ENCODE results near the gene PRRT1. TPM values are rescaled to one million over a fixed set of nuclear protein-coding genes. Genes with fewer than 3 reads are reported as not detected.
A peak's percentile ranks its signal among the peaks of the same experiment; 100 is the strongest.

Gene PRRT1
- total RNA-seq, 2 experiments from 2014 or later, result 1.4 to 1.5 TPM

GRCh38 chr6:32170294-32170693, 18.6 kb upstream of the PRRT1 start:
- Mint-ChIP-seq H3K27ac (peak overlapping the region; percentile 22), H3K27me3 (no peaks in the 10 kb centered on the region), H3K4me3 (no peak overlapping the region), H3K9me3 (no peaks in the 10 kb centered on the region), H3K4me1 (peaks cover 27% of the 10 kb centered on the region), H3K36me3 (peaks cover 21% of the 10 kb centered on the region)
- no peak for DNase-seq

- peaks cover 17% of the 10 kb centered on the region for H3K4me1 Mint-ChIP-seq
- H3K36me3 Mint-ChIP-seq, result peaks cover 23% of the 10 kb centered on the region
- no peak overlapping the region for H3K27ac Mint-ChIP-seq
- H3K9me3 Mint-ChIP-seq, result no peaks in the 10 kb centered on the region
- no peak overlapping the region for H3K4me3 Mint-ChIP-seq
- no peaks in the 10 kb centered on the region for H3K27me3 Mint-ChIP-seq
- no peak for DNase-seq
Measured at GRCh38 chr6:32168807-32169591, 17.3 kb upstream of the PRRT1 start.

DNA sequence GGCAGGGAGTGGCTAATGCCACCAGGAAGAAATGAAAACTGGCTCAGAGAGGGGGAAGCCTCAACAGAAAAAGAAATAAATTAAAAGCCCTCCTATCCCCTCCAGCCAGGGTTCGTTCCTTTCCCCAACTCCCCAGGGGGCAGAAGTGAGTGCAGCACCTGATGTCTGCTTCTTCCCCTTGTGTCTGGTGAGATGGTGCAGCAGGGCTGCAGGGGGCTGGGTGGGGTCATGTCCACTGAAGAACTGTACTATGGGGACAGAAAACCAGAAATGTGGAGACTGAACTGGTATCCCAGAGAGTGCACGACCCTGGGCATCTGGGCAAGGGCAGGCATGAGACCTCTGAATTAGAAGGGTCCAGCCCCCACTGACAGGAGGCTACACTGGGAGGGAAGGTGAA, 16.6 kb upstream of the PRRT1 start:
- no peak overlapping the region for H3K4me3 Mint-ChIP-seq
- H3K9me3 Mint-ChIP-seq, result no peaks in the 10 kb centered on the region
- no peaks in the 10 kb centered on the region for H3K27me3 Mint-ChIP-seq
- no peak for DNase-seq
- H3K4me1 Mint-ChIP-seq, result peaks cover 11% of the 10 kb centered on the region
- H3K27ac Mint-ChIP-seq, result no peak overlapping the region
- H3K36me3 Mint-ChIP-seq, result peaks cover 22% of the 10 kb centered on the region

GRCh38 chr6:32167761-32168262, 16.1 kb upstream of the PRRT1 start:
- Mint-ChIP-seq H3K27me3 (no peaks in the 10 kb centered on the region), H3K36me3 (peaks cover 22% of the 10 kb centered on the region), H3K4me3 (no peak overlapping the region), H3K27ac (no peak overlapping the region), H3K4me1 (peaks cover 6% of the 10 kb centered on the region), H3K9me3 (no peaks in the 10 kb centered on the region)
- DNase-seq, result no peak

- no peak for DNase-seq
- H3K27me3 Mint-ChIP-seq, result no peaks in the 10 kb centered on the region
- H3K4me3 Mint-ChIP-seq, result no peak overlapping the region
- H3K4me1 Mint-ChIP-seq, result peaks cover 3% of the 10 kb centered on the region
- H3K9me3 Mint-ChIP-seq, result no peaks in the 10 kb centered on the region
- no peak overlapping the region for H3K27ac Mint-ChIP-seq
- H3K36me3 Mint-ChIP-seq, result peaks cover 22% of the 10 kb centered on the region
Measured at GRCh38 chr6:32167154-32167760, 15.5 kb upstream of the PRRT1 start.

GRCh38 chr6:32166411-32167061, 14.8 kb upstream of the PRRT1 start:
- Mint-ChIP-seq H3K4me3 (no peak overlapping the region), H3K9me3 (no peaks in the 10 kb centered on the region), H3K4me1 (peaks cover 3% of the 10 kb centered on the region), H3K27ac (no peak overlapping the region), H3K36me3 (peaks cover 22% of the 10 kb centered on the region), H3K27me3 (no peaks in the 10 kb centered on the region)
- DNase-seq, result no peak

DNA sequence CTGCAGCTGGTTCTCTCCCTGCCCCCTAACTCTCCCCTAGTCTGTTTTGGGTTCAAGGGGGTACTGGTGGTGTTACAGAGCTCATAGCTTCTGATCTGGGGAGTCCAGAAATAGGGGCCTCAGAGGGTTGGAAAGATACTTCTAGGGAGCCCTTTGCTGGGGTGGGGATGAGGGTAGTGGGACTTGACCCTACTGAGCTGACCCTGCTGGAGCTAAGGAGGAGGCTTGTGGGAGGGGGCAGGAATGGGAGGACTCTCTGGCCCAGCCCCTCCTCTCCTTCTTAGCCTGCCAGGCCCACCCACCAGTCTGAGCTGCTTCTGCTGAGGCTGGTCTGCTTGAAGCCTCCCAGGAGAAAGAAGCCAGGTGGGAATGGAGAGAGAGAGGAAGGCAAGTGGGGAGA, 12.6 kb upstream of the PRRT1 start, which contains the start of gene EGFL8:
EGFL8 (plus strand) TSS at position 301 of the 400 bp plus-strand sequence. CDS start 1,571 bp downstream, outside the sequence.
- Mint-ChIP-seq H3K36me3 (peaks cover 12% of the 10 kb centered on the region), H3K27me3 (no peaks in the 10 kb centered on the region), H3K4me3 (no peak within 1 kb of the TSS), H3K4me1 (peaks cover 3% of the 10 kb centered on the region), H3K9me3 (no peaks in the 10 kb centered on the region), H3K27ac (no peak within 1 kb of the TSS)
- no peak for DNase-seq

DNA sequence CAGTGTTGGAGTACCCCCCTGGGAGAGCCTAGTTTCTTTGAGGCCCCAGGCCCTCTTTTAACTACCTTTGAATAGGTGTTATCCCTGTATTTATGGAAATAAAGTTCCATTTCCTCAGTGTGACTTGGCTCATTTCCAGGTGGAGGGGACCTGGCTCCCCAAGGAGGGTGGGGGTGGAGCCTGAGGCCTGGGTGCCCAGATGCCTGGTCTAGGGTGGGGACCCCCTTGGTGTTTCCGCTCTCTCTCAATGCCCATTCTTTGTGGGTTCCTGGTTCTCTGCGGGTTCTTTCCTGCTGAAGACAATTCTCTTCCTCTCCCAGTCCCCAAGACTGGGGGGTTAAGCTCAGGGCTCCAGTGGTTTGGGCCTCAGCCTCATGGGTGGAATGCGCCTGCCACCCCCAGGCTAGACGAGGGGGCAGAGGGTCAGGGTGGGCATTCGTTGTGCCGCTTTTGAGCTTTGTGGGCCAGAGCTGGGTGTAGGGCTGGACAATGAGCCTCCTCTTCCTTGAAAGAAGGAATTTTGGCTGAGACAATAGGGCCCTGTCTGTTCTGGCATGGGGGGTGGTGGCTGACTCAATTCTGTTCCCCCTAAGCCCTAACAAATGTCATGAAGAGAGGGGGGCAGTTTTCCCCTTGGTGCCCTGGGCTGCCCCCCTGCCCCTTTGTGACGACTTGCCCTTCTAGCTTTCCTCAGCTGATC, 12.0 kb upstream of the PRRT1 start:
- no peaks in the 10 kb centered on the region for H3K9me3 Mint-ChIP-seq
- no peak overlapping the region for H3K4me3 Mint-ChIP-seq
- DNase-seq, result no peak
- H3K4me1 Mint-ChIP-seq, result peaks cover under 1% of the 10 kb centered on the region
- no peak overlapping the region for H3K27ac Mint-ChIP-seq
- no peaks in the 10 kb centered on the region for H3K27me3 Mint-ChIP-seq
- H3K36me3 Mint-ChIP-seq, result peaks cover 11% of the 10 kb centered on the region

- Mint-ChIP-seq H3K27me3 (no peaks in the 10 kb centered on the region), H3K4me1 (peaks cover 19% of the 10 kb centered on the region), H3K27ac (no peak overlapping the region), H3K9me3 (no peaks in the 10 kb centered on the region), H3K36me3 (peaks cover 19% of the 10 kb centered on the region), H3K4me3 (no peak overlapping the region)
- DNase-seq, result no peak
Measured at GRCh38 chr6:32158052-32158451, 6.3 kb upstream of the PRRT1 start.

DNA sequence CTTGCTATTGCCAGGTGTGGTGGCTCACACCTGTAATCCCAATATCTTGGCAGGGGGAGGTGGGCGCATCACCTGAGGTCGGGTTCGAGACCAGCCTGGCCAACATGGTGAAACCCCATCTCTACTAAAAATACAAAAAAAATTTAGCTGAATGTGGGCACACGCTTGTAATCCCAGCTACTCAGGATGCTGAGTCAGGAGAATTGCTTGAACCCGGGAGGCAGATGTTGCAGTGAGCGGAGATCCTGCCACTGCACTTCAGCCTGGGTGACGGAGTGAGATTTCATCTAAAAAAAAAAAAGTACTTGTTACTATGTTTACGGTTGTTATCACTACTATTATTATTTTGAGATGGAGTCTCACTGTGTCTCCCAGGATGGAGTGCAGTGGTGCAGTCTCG, 5.2 kb upstream of the PRRT1 start:
- peaks cover 30% of the 10 kb centered on the region for H3K4me1 Mint-ChIP-seq
- no peaks in the 10 kb centered on the region for H3K27me3 Mint-ChIP-seq
- H3K27ac Mint-ChIP-seq, result no peak overlapping the region
- H3K9me3 Mint-ChIP-seq, result no peaks in the 10 kb centered on the region
- no peak for DNase-seq
- H3K36me3 Mint-ChIP-seq, result peaks cover 19% of the 10 kb centered on the region
- H3K4me3 Mint-ChIP-seq, result no peak overlapping the region

GRCh38 chr6:32154514-32155161, 2.9 kb upstream of the PRRT1 start:
- Mint-ChIP-seq H3K4me1 (peaks cover 44% of the 10 kb centered on the region), H3K4me3 (peak overlapping the region; percentile 97), H3K27ac (peak overlapping the region; percentile 92), H3K9me3 (no peaks in the 10 kb centered on the region), H3K36me3 (peaks cover 17% of the 10 kb centered on the region), H3K27me3 (peaks cover 9% of the 10 kb centered on the region)
- DNase-seq, result peak; percentile 72

- no peaks in the 10 kb centered on the region for H3K9me3 Mint-ChIP-seq
- peak; percentile 89 for DNase-seq
- peak within 1 kb of the TSS; percentile 97 for H3K4me3 Mint-ChIP-seq
- H3K27me3 Mint-ChIP-seq, result peaks cover 13% of the 10 kb centered on the region
- H3K4me1 Mint-ChIP-seq, result peaks cover 48% of the 10 kb centered on the region
- H3K36me3 Mint-ChIP-seq, result peaks cover 17% of the 10 kb centered on the region
- H3K27ac Mint-ChIP-seq, result peak within 1 kb of the TSS; percentile 92
Measured at GRCh38 chr6:32153564-32154513, 2.1 kb upstream of the PRRT1 start, which contains the start of gene PPT2. Gene PPT2, plus strand, starts transcription at chr6:32154141. Its CDS starts 454 bp downstream, at chr6:32154595.

DNA sequence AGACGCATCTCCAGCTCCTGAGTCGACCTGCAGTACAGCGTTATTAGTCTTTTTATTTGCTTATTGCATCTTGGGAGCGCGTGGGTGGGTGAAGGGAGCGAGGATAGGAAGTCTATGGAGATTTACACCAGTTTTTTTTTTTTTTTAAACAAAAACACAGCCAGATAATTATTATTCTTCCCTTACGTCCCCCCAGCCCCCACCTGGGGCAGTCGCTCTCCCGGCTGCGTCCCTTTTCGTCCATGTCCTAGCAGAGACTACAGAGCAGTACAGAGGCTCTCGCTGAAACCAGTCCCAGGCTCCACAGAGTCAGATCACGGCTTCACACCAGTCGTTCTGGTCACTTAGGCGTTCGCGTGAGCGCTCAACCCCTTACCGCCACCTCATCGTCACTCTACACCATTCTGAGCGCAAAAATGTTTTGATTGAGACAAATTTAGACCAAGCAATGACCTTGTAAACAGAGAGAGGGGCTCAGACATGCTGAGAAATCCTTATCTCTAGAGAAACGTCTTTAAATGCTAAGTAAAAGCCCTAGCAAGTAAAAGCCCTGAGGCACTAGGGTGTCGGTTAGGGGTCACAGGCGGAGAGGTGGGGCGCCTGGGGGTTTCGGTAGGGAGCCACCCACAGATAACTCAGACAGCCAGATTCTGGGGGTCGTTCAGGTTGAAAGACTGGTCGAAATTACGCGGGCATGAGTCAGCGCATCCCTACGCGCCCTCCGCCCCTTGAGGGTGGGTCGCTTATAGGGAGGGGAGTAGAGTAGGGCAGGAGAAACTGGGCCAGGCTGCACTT, 1.2 kb upstream of the PRRT1 start:
- Mint-ChIP-seq H3K27me3 (peaks cover 18% of the 10 kb centered on the region), H3K9me3 (no peaks in the 10 kb centered on the region), H3K4me3 (peak overlapping the region; percentile 97), H3K36me3 (peaks cover 14% of the 10 kb centered on the region), H3K27ac (peak overlapping the region; percentile 77), H3K4me1 (peaks cover 55% of the 10 kb centered on the region)
- DNase-seq, result peak; percentile 40

All from activated naive CD8-positive, alpha-beta T cell treated with anti-CD3 and anti-CD28 coated beads for 36 hours (primary cell).